Aorta (tissue), 5 donors: ENCODE measurements around the gene SAT2. TPM values are rescaled to one million over a fixed set of nuclear protein-coding genes. Genes with fewer than 3 reads are reported as not detected.
A peak's percentile ranks its signal among the peaks of the same experiment; 100 is the strongest.
"Not testable (repeated sequence)": the region's sequence is repeated elsewhere in the genome, so short reads cannot be mapped to it uniquely, and the experiment has no call there.

Experiments
- ATAC-seq: fragments of 200-7000 bp; cut with Tn5 transposase; one replicate; pipeline ENCODE4 v1.9.1; 2022; ENCODE audit warnings: moderate library complexity; ENCODE audit not compliant: low FRiP score
- DNase-seq, 2 donors: peaks; one replicate each; pipeline ENCODE4 v3.0.0-alpha.2; 2020
- H3K27ac ChIP-seq, 2 donors: one replicate each; pipeline ENCODE4 v1.5.1; 2013; ENCODE audit warnings: low read length in 2 of 2, mild to moderate bottlenecking in 2 of 2, moderate library complexity in 2 of 2, control low read depth in 1 of 2, inconsistent platforms in 1 of 2, low read depth in 1 of 2
- H3K27me3 ChIP-seq, 2 donors: one replicate each; pipeline ENCODE4 v1.6.1; 2013; ENCODE audit warnings: control low read depth in 1 of 2, low read length in 1 of 2, mild to moderate bottlenecking in 1 of 2, moderate library complexity in 1 of 2; ENCODE audit not compliant: insufficient read depth in 2 of 2, control insufficient read depth in 1 of 2
- H3K36me3 ChIP-seq, 2 donors: one replicate each; pipeline ENCODE4 v1.6.1; 2013; ENCODE audit warnings: control low read depth in 1 of 2, low read length in 1 of 2, mild to moderate bottlenecking in 1 of 2; ENCODE audit not compliant: insufficient read depth in 2 of 2, control insufficient read depth in 1 of 2
- H3K4me1 ChIP-seq, 2 donors: one replicate each; pipeline ENCODE4 v1.6.1; 2013; ENCODE audit warnings: low read length in 2 of 2, control low read depth in 1 of 2, mild to moderate bottlenecking in 1 of 2, moderate library complexity in 1 of 2; ENCODE audit not compliant: insufficient read depth in 2 of 2, control insufficient read depth in 1 of 2
- H3K4me3 ChIP-seq, 2 donors: one replicate each; pipeline ENCODE4 v1.5.1; 2013; ENCODE audit warnings: low read length in 2 of 2, control low read depth in 1 of 2, mild to moderate bottlenecking in 1 of 2
- H3K9me3 ChIP-seq: one replicate; pipeline ENCODE4 v1.6.1; 2013; ENCODE audit warnings: mild to moderate bottlenecking, low read length; ENCODE audit not compliant: control insufficient read depth
- WGBS, 2 donors: extraction: QIAGEN DNeasy Blood & Tissue Kit; methylation state at CpG; one replicate each; pipeline ENCODE4 v1.1.7; 2013; 5-methylcytosine and 5-hydroxymethylcytosine counted together
- intact Hi-C, 2 donors: fragments of 100-400 bp; cut with DNase I; formaldehyde crosslinking; loops; one replicate each; pipeline versions ENCODE4 v1.14.2 to v1.15.0; 2022
- polyA plus RNA-seq, 2 donors: library from polyadenylated mRNA; stranded (reverse); fragments of 200-250 nt; gene quantifications; one replicate each; pipeline ENCODE4 v1.2.3, GENCODE V29; 2013
- total RNA-seq, 2 donors: library from RNA; stranded (reverse); fragmentation: NEBNext Ultra II Directional; extraction: Animal tissue kit (Norgen Biotek cat#: 25700); gene quantifications; one replicate each; pipeline ENCODE4 v1.2.1, GENCODE V29; 2021
- donor health status: healthy with polysubstance abuse.
- donor health status: Bipolar disorder and iron deficiency.
- donor health status: DM: no; HTN: no; CAD: no.
- donor health status: DM: no; HTN: no; CAD: no.
- donor health status: DM: yes; HTN: yes; CAD: no.

SAT2 gene
- total and polyA plus RNA-seq, 4 donors, result 45.9 to 180 (median 110) TPM

- Histone ChIP-seq H3K4me3 (peak overlapping the region; percentile 78 to 93), H3K27ac (peak overlapping the region in 1 of 2 donors; percentile 21), H3K36me3 (no peaks in the 10 kb centered on the region), H3K9me3 (no peaks in the 10 kb centered on the region), H3K4me1 (no peaks in the 10 kb centered on the region), H3K27me3 (no peaks in the 10 kb centered on the region)
- WGBS, 2 donors, result 27 to 29% methylated on average over 6 of the region's 6 CpGs
- no peak for ATAC-seq
- intact Hi-C loops, result loop anchor here (5.0 kb wide), 1 partner anchor 60 kb away; the partner anchor contains the start of genes TP53 (in 2 of the 2) and WRAP53 (in 2 of the 2)
- DNase-seq, result no peak
Measured at GRCh38 chr17:7626956-7627249, 718 bp downstream of the SAT2 start.

DNA sequence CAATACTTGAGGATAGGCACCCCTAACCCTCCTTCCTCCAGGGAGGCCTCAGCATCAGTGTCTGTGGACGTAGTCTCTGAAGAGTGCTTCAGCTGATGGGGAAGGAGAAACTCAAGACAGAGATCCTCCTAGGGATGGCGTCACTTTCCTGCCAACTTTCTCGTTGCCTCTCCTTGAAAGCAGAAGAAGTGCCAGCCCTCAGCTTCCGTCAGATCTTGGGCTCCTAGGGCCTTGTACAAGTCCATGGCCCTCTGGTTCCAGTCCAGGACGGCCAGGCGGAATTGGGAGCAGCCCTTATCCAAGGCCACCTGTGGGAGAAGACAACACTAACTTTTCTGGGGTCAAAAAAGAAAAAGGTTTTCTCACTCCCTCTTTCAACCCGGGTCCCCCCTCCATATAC lies 1.3 kb downstream of the SAT2 start:
- ATAC-seq (no peak), DNase-seq (peak in 1 of 2 donors; percentile 69)
- no peaks in the 10 kb centered on the region for H3K9me3 ChIP-seq
- H3K27ac ChIP-seq, result no peak overlapping the region
- intact Hi-C loops, result loop anchor here (5.0 kb wide), 1 partner anchor 61 kb away; the partner anchor contains the start of genes TP53 (in 2 of the 2) and WRAP53 (in 2 of the 2)
- 92 to 93% methylated on average over 7 of the region's 7 CpGs for WGBS, 2 donors
- no peaks in the 10 kb centered on the region for H3K36me3 ChIP-seq
- no peak overlapping the region for H3K4me3 ChIP-seq
- H3K4me1 ChIP-seq, result no peaks in the 10 kb centered on the region
- no peaks in the 10 kb centered on the region for H3K27me3 ChIP-seq

GRCh38 chr17:7625749-7626148 lies 1.9 kb downstream of the SAT2 start:
- H3K27ac ChIP-seq, H3K36me3 ChIP-seq, H3K4me1 ChIP-seq, DNase-seq, ATAC-seq, H3K27me3 ChIP-seq, H3K9me3 ChIP-seq, H3K4me3 ChIP-seq: not testable (repeated sequence)
- intact Hi-C loops, result loop anchor here (5.0 kb wide), 1 partner anchor 62 kb away; the partner anchor contains the start of genes TP53 (in 2 of the 2) and WRAP53 (in 2 of the 2)
- WGBS, 2 donors, result 96 to 97% methylated on average over 16 of the region's 16 CpGs

DNA sequence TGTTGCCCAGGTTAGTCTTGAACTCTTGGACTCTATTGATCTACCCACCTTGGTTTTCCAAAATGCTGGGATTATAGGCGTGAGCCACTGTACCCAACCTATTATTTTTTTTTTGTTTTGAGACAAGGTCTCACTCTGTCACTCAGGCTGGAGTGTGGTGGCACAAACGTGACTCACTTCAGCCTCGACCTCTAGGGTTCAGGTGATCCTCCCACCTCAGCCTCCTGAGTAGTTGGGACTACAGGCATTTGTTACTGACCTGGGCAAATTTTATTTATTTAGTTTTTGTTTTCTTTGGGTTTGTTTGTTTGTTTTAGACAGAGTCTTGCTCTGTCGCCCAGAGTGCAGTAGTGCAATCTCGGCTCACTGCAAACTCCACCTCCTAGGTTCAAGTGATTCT lies 4.0 kb downstream of the SAT2 start:
- no peak for DNase-seq
- 85% methylated on average over 5 of the region's 5 CpGs for WGBS, 2 donors

GRCh38 chr17:7620835-7621234 lies 6.8 kb downstream of the SAT2 start:
- Histone ChIP-seq H3K9me3 (no peaks in the 10 kb centered on the region), H3K27ac (no peak overlapping the region), H3K4me3 (no peak overlapping the region), H3K36me3 (no peaks in the 10 kb centered on the region), H3K4me1 (no peaks in the 10 kb centered on the region), H3K27me3 (no peaks in the 10 kb centered on the region)
- ATAC-seq, result no peak
- 93 to 94% methylated on average over 8 of the region's 8 CpGs for WGBS, 2 donors
- intact Hi-C loops, result no loop called here
- DNase-seq, result no peak

More for the DNA sequence above, 4.0 kb downstream of the SAT2 start:
- Histone ChIP-seq H3K27me3 (no peaks in the 10 kb centered on the region), H3K4me3 (no peak overlapping the region), H3K36me3 (no peaks in the 10 kb centered on the region), H3K9me3 (no peaks in the 10 kb centered on the region), H3K27ac (no peak overlapping the region), H3K4me1 (no peaks in the 10 kb centered on the region)
- ATAC-seq, result no peak
- intact Hi-C loops, result no loop called here

DNA sequence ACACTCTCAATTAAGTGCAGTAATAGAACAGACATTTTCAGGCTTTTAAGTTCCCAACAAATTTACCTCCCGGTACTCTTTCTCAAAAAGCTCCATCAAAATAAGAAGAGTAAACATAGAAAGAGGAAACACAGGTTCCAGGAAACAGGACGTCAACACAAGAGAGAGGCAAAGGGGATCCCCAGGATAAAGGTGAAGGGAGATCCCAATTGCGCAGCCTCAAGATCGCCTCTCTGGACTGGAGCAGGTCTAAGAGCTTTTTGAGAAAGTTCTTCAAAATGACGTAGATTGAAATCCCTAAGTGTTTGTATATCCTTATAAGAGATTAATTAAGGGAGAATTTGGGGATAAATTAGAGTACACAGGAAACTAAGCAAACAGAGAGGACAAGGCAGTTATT lies 9.0 kb downstream of the SAT2 start:
- Histone ChIP-seq H3K4me3 (no peak overlapping the region), H3K9me3 (no peaks in the 10 kb centered on the region), H3K27me3 (no peaks in the 10 kb centered on the region), H3K4me1 (no peaks in the 10 kb centered on the region), H3K27ac (no peak overlapping the region), H3K36me3 (no peaks in the 10 kb centered on the region)
- ATAC-seq (no peak), DNase-seq (no peak)
- 82 to 83% methylated on average over 5 of the region's 5 CpGs for WGBS, 2 donors
- intact Hi-C loops, result no loop called here

- no peaks in the 10 kb centered on the region for H3K36me3 ChIP-seq
- peak overlapping the region in 1 of 2 donors; percentile 11 for H3K4me3 ChIP-seq
- no peak for DNase-seq
- H3K9me3 ChIP-seq, result no peaks in the 10 kb centered on the region
- no peaks in the 10 kb centered on the region for H3K27me3 ChIP-seq
- peaks cover 2 to 9% of the 10 kb centered on the region in 2 donors for H3K4me1 ChIP-seq
- 5 to 6% methylated on average over 28 of the region's 28 CpGs for WGBS, 2 donors
- intact Hi-C loops, result loop anchor here in 1 of 2 donors (1.0 kb wide), 1 partner anchor 72 kb away; the partner anchor contains the start of gene TP53
- H3K27ac ChIP-seq, result peak overlapping the region in 1 of 2 donors; percentile 58
- no peak for ATAC-seq
Measured at GRCh38 chr17:7615265-7615747, 12.3 kb downstream of the SAT2 start.

DNA sequence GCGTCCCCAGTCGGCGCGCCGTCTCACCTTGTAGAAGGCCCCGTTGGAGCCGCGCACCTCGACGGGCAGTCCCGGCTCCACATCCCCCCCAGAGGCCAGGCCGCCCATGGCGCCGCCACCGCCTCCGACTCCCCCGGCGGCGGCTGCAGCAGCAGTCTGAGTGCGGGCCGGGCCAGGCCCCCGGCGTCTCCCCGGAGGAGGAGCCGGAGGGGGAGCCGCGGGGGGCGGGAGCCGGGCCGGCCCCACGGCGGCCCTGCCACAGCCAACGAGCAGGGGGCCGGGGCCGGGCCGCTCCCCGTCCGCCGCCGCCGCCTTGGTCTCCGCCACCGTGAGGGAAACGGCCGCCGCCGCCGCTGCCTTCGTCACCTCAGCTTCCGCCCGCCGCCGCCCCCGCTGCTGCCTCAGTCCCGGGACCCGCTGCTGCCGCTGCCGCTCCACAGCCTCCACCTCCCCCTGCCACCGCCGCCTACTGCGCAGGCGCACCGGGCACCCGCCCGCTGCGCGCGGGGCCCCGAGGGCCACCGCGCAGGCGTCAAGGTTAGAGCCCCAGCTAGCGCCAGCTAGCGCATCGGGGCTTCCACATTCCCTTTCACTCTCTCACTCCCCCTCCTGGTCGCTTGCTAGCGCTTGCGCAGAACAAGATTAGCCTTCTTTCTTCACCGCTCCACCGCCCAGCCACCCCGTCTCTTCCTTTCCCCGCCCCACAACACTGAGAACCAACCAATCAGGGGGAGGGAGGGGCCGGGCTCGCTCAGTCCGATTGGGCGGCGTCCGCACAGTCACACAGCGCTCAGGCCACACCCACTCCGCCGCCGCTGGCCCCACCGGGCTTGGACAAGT lies 13.0 kb downstream of the SAT2 start, which contains the start of gene FXR2:
Gene FXR2 (minus strand): TSS at position 473 of the 840 bp plus-strand sequence. CDS start 365 bp downstream, at position 108.
- peak within 1 kb of the TSS; percentile 80 to 97 for H3K4me3 ChIP-seq
- peaks cover 2 to 9% of the 10 kb centered on the region in 2 donors for H3K4me1 ChIP-seq
- 0 to 1% methylated on average over 58 to 93 of the region's 93 CpGs for WGBS, 2 donors
- peak within 1 kb of the TSS in 1 of 2 donors; percentile 72 for H3K27ac ChIP-seq
- no peaks in the 10 kb centered on the region for H3K36me3 ChIP-seq
- no peaks in the 10 kb centered on the region for H3K27me3 ChIP-seq
- intact Hi-C loops, result loop anchor here in 1 of 2 donors (1.0 kb wide), 1 partner anchor 73 kb away; the partner anchor contains the start of gene TP53
- peak; percentile 99 for ATAC-seq
- H3K9me3 ChIP-seq, result no peaks in the 10 kb centered on the region
- DNase-seq, result peak; percentile 100
